ENCODE measurements around the gene ARHGAP21. TPM values are rescaled to one million over a fixed set of nuclear protein-coding genes. Genes with fewer than 3 reads are reported as not detected.
"Not testable (repeated sequence)": the region's sequence is repeated elsewhere in the genome, so short reads cannot be mapped to it uniquely, and the experiment has no call there.

The ARHGAP21 gene
- total and polyA plus RNA-seq, 2 donors (not counting 1 experiment from before 2014, with no cell fraction given) = 5.3 to 25.5 TPM

DNA sequence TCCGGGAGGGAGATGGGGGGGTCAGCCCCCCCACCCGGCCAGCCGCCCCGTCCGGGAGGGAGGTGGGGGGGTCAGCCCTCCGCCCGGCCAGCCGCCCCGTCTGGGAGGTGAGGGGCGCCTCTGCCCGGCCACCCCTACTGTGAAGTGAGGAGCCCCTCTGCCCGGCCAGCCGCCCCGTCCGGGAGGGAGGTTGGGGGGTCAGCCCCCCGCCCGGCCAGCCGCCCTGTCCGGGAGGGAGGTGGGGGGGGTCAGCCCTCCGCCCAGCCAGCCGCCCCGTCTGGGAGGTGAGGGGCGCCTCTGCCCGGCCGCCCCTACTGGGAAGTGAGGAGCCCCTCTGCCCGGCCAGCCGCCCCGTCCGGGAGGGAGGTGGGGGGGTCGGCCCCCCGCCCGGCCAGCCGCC, 67.4 kb downstream of the ARHGAP21 start:
- H3K79me2 ChIP-seq (ENCODE audit: control insufficient read depth, insufficient read depth, low read length); DNase-seq; POLR2A ChIA-PET; H3K4me1 ChIP-seq (ENCODE audit: control insufficient read depth in 2 of 2, insufficient read depth in 2 of 2, low read length in 2 of 2); H3K4me3 Mint-ChIP-seq; H3K27ac ChIP-seq (ENCODE audit: low read length in 2 of 2); H3K9ac ChIP-seq (ENCODE audit: low read length); ATAC-seq (ENCODE audit: low read depth); H3K4me2 ChIP-seq (replicated peaks; ENCODE audit: low read depth, low read length, poor library complexity, severe bottlenecking); H2AFZ ChIP-seq (ENCODE audit: insufficient read depth, low read depth, low read length, poor library complexity, severe bottlenecking); H3K27ac Mint-ChIP-seq; H3K36me3 ChIP-seq (replicated peaks in 1 of 2; ENCODE audit: control extremely low read depth in 1 of 2, control insufficient read depth in 1 of 2, extremely low read depth in 1 of 2, insufficient read depth in 2 of 2, low read length in 1 of 2); H3K9me3 Mint-ChIP-seq (ENCODE audit: insufficient read depth); H3K27me3 Mint-ChIP-seq; H3K4me3 ChIP-seq (ENCODE audit: control extremely low read depth in 1 of 5, extremely low read depth in 1 of 5, insufficient read depth in 1 of 5, low read depth in 2 of 5, low read length in 4 of 5); H3K27me3 ChIP-seq (replicated peaks in 1 of 4; ENCODE audit: control extremely low read depth in 1 of 4, control insufficient read depth in 3 of 4, insufficient read depth in 4 of 4, low read length in 3 of 4); H3K9me3 ChIP-seq (ENCODE audit: control extremely low read depth in 1 of 3, control insufficient read depth in 2 of 3, insufficient read depth in 1 of 3, low read length in 2 of 3); intact Hi-C loops (cut with micrococcal nuclease); CTCF ChIA-PET; H4K20me1 ChIP-seq (ENCODE audit: control insufficient read depth, insufficient read depth, low read length, poor library complexity, severe bottlenecking): not testable (repeated sequence)
- peaks cover 11% of the 10 kb centered on the region for H3K4me1 Mint-ChIP-seq
- WGBS (ENCODE audit: insufficient coverage) = no CpG with 5 or more reads among the region's 33 CpGs

DNA sequence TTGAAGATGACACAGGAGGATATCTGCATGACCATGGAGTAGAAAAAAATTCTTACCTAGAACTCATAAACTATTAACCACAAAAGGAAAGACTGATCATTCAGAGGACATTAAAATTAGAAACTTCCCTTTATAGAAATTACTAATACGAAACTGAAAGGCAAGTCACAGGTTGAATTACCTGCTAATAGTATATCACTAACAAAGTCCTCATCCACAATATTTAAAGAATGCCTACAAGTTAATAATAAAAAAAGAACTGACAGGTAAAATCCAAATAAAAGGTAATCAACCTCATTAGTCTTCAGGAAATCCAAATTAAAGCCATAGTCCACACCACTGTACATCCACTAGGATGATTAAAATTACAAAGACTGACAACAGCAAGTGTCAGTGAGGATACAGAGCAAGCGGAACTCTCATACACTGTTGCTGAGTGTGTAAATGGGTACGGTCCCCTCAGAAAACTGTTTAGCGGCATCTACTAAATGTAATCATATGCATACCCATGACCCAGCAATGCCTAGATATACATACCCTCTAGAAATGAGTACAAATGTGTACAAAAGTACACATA, 71.2 kb downstream of the ARHGAP21 start:
- Histone ChIP-seq H3K9me3 (ENCODE audit: control extremely low read depth in 1 of 3, control insufficient read depth in 2 of 3, insufficient read depth in 1 of 3, low read length in 2 of 3) (no peaks in the 10 kb centered on the region), H3K4me3 (ENCODE audit: control extremely low read depth in 1 of 5, extremely low read depth in 1 of 5, insufficient read depth in 1 of 5, low read depth in 2 of 5, low read length in 4 of 5) (no peak overlapping the region), H3K4me2 (replicated peaks; ENCODE audit: low read depth, low read length, poor library complexity, severe bottlenecking) (peak overlapping the region; percentile 43), H3K79me2 (ENCODE audit: control insufficient read depth, insufficient read depth, low read length) (no peaks in the 10 kb centered on the region), H3K9ac (ENCODE audit: low read length) (peak overlapping the region; percentile 36), H2AFZ (ENCODE audit: insufficient read depth, low read depth, low read length, poor library complexity, severe bottlenecking) (peak overlapping the region; percentile 21), H3K27me3 (replicated peaks in 1 of 4; ENCODE audit: control extremely low read depth in 1 of 4, control insufficient read depth in 3 of 4, insufficient read depth in 4 of 4, low read length in 3 of 4) (no peaks in the 10 kb centered on the region), H4K20me1 (ENCODE audit: control insufficient read depth, insufficient read depth, low read length, poor library complexity, severe bottlenecking) (no peaks in the 10 kb centered on the region), H3K36me3 (replicated peaks in 1 of 2; ENCODE audit: control extremely low read depth in 1 of 2, control insufficient read depth in 1 of 2, extremely low read depth in 1 of 2, insufficient read depth in 2 of 2, low read length in 1 of 2) (no peaks in the 10 kb centered on the region), H3K27ac (ENCODE audit: low read length in 2 of 2) (peak overlapping the region in 1 of 2 donors; percentile 11), H3K4me1 (ENCODE audit: control insufficient read depth in 2 of 2, insufficient read depth in 2 of 2, low read length in 2 of 2) (peaks cover 2 to 5% of the 10 kb centered on the region in 2 donors)
- Mint-ChIP-seq H3K4me3 (peak overlapping the region; percentile 52), H3K27ac (no peak overlapping the region), H3K4me1 (peaks cover 11% of the 10 kb centered on the region), H3K9me3 (ENCODE audit: insufficient read depth) (peaks cover 3% of the 10 kb centered on the region), H3K27me3 (no peaks in the 10 kb centered on the region)
- intact Hi-C loops (cut with micrococcal nuclease) = no loop called here
- DNase-seq = no peak
- no peak for TF ChIP-seq EZH2 (IDR thresholded peaks at IDR 0.05; ENCODE audit: borderline replicate concordance, insufficient read depth, low read depth, low read length, poor library complexity, severe bottlenecking)
- TF ChIP-seq, protein P1, sequence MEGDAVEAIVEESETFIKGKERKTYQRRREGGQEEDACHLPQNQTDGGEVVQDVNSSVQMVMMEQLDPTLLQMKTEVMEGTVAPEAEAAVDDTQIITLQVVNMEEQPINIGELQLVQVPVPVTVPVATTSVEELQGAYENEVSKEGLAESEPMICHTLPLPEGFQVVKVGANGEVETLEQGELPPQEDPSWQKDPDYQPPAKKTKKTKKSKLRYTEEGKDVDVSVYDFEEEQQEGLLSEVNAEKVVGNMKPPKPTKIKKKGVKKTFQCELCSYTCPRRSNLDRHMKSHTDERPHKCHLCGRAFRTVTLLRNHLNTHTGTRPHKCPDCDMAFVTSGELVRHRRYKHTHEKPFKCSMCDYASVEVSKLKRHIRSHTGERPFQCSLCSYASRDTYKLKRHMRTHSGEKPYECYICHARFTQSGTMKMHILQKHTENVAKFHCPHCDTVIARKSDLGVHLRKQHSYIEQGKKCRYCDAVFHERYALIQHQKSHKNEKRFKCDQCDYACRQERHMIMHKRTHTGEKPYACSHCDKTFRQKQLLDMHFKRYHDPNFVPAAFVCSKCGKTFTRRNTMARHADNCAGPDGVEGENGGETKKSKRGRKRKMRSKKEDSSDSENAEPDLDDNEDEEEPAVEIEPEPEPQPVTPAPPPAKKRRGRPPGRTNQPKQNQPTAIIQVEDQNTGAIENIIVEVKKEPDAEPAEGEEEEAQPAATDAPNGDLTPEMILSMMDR (IDR thresholded peaks at IDR 0.05) = no peak
- CTCF ChIA-PET = no interaction called here
- POLR2A ChIA-PET = no interaction called here
- no peak for ATAC-seq (ENCODE audit: low read depth)
- no CpG with 5 or more reads among the region's 4 CpGs for WGBS (ENCODE audit: insufficient coverage)

All from B cell (primary cell).